Fibroblast of villous mesenchyme (primary cell): ENCODE results near the gene ECT2L. TPM values are rescaled to one million over a fixed set of nuclear protein-coding genes. Genes with fewer than 3 reads are reported as not detected.
A peak's percentile ranks its signal among the peaks of the same experiment; 100 is the strongest.
"Not testable (repeated sequence)": the region's sequence is repeated elsewhere in the genome, so short reads cannot be mapped to it uniquely, and the experiment has no call there.

Experiments used
- DNase-seq: peaks from one replicate; pipeline ENCODE4 v3.0.0-alpha.2; 2010; ENCODE audit warnings: low read depth
- H3K4me3 ChIP-seq: 2 replicates; pipeline ENCODE4 v1.5.1; 2011; ENCODE audit warnings: low read depth, mild to moderate bottlenecking, low read length
- CTCF ChIP-seq: IDR thresholded peaks from 2 replicates; pipeline ENCODE4 v1.5.1; 2012; ENCODE audit warnings: low read depth, mild to moderate bottlenecking, low read length; ENCODE audit not compliant: insufficient read depth
- total RNA-seq: library from RNA; depleted of rRNA; stranded (reverse); fragments of >200 nt; gene quantifications from 2 replicates; pipeline ENCODE4 v1.2.3, GENCODE V29; 2012

Gene ECT2L
- total RNA-seq, 1 donor: not detected

GRCh38 chr6:138931660-138932059 is 135.8 kb downstream of the ECT2L start:
- TF ChIP-seq CTCF: no peak
- H3K4me3 ChIP-seq: no peak overlapping the region
- no peak for DNase-seq

- H3K4me3 ChIP-seq, DNase-seq: not testable (repeated sequence)
These were observed 141.0 kb downstream of the ECT2L start for GRCh38 chr6:138936873-138937272.

- no peak for TF ChIP-seq CTCF
- no peak overlapping the region for H3K4me3 ChIP-seq
- DNase-seq: no peak
These were observed 147.3 kb downstream of the ECT2L start for GRCh38 chr6:138943089-138943625.

GRCh38 chr6:138944412-138944811 is 148.5 kb downstream of the ECT2L start:
- H3K4me3 ChIP-seq: no peak overlapping the region

GRCh38 chr6:138945354-138945753 is 149.5 kb downstream of the ECT2L start:
- DNase-seq: no peak
- no peak overlapping the region for H3K4me3 ChIP-seq
- TF ChIP-seq CTCF: peak; percentile 21

More at GRCh38 chr6:138944412-138944811, 148.5 kb downstream of the ECT2L start:
- no peak for TF ChIP-seq CTCF
- DNase-seq: peak; percentile 72

- DNase-seq: no peak
- TF ChIP-seq CTCF: no peak
- H3K4me3 ChIP-seq: no peak overlapping the region
These were observed 152.1 kb downstream of the ECT2L start for GRCh38 chr6:138948004-138948403.

- no peak overlapping the region for H3K4me3 ChIP-seq
- peak; percentile 13 for TF ChIP-seq CTCF
- DNase-seq: no peak
These were observed 152.8 kb downstream of the ECT2L start for GRCh38 chr6:138948546-138949179.
